T-cell (primary cell): Measurements from ENCODE around the gene MPRIP. TPM values are rescaled to one million over a fixed set of nuclear protein-coding genes. Genes with fewer than 3 reads are reported as not detected.

Experiments
- ATAC-seq, 4 experiments: fragments of 200-7000 bp in 3 of 4; fragments of 150-1000 bp in 1 of 4; cut with Tn5 transposase; replicated peaks in 1 of 4; 1 replicate in 3 of 4; 2 replicates in 1 of 4; pipeline ENCODE4 v1.10.0; 2021; ENCODE audit warnings: moderate library complexity in 3 of 4, mild to moderate bottlenecking in 2 of 4, moderate number of reproducible peaks in 1 of 4
- CTCF ChIA-PET, 2 donors: fragments of 300-600 bp; sonication (Branson Sonifier 250); formaldehyde crosslinking; loops; one replicate each; lab custom pipeline; 2022; ENCODE audit warnings: antibody characterized with exemption in 2 of 2; lab: Charles Lee
- POLR2A ChIA-PET, 2 donors: fragments of 300-600 bp; sonication (Branson Sonifier 250); formaldehyde crosslinking; loops; one replicate each; lab custom pipeline; 2022; ENCODE audit warnings: antibody characterized with exemption in 2 of 2; lab: Charles Lee
- DNase-seq, 35 experiments: peaks; one replicate each; pipeline versions ENCODE4 v3.0.0 to v3.0.0-alpha.2; 2013 to 2023
- H3K27ac ChIP-seq: one replicate; pipeline ENCODE4 v1.5.1; 2013; ENCODE audit warnings: low read length
- H3K27me3 ChIP-seq, 2 experiments: replicated peaks in 1 of 2; 1 replicate in 1 of 2; 2 replicates in 1 of 2; pipeline versions ENCODE4 v1.6.1 to v1.7.0; 2013; ENCODE audit warnings: low read length in 1 of 2, mixed read lengths in 1 of 2; ENCODE audit not compliant: control insufficient read depth in 2 of 2, insufficient read depth in 2 of 2; ENCODE audit errors: extremely low read depth in 1 of 2
- H3K36me3 ChIP-seq, 2 donors: 1 replicate in 1 of 2; 2 replicates in 1 of 2; pipeline versions ENCODE4 v1.6.1 to v1.7.0; 2013; ENCODE audit warnings: low read length in 1 of 2; ENCODE audit not compliant: control insufficient read depth in 2 of 2, insufficient read depth in 1 of 2; ENCODE audit errors: extremely low read depth in 1 of 2
- H3K4me1 ChIP-seq, 2 experiments: 1 replicate in 1 of 2; 2 replicates in 1 of 2; pipeline versions ENCODE4 v1.6.1 to v1.7.0; 2013; ENCODE audit warnings: low read length in 2 of 2, mixed read lengths in 1 of 2; ENCODE audit not compliant: insufficient read depth in 2 of 2, control insufficient read depth in 1 of 2; ENCODE audit errors: extremely low read depth in 1 of 2
- H3K4me3 ChIP-seq, 2 donors: 1 replicate in 1 of 2; 2 replicates in 1 of 2; pipeline versions ENCODE4 v1.5.1 to v1.7.0; 2013; ENCODE audit warnings: mild to moderate bottlenecking in 2 of 2, low read length in 1 of 2, moderate library complexity in 1 of 2; ENCODE audit not compliant: control insufficient read depth in 1 of 2; ENCODE audit errors: extremely low read depth in 1 of 2
- H3K9me3 ChIP-seq: 2 replicates; pipeline ENCODE4 v1.7.0; 2013
- H3K27ac Mint-ChIP-seq, 2 donors: one replicate each; pipeline ENCODE4 v1.8.0; 2020 to 2021; ENCODE audit warnings: mild to moderate bottlenecking in 2 of 2, mixed read lengths in 2 of 2
- H3K27me3 Mint-ChIP-seq, 2 donors: one replicate each; pipeline ENCODE4 v1.8.0; 2021 to 2022; ENCODE audit warnings: mixed read lengths in 2 of 2
- H3K36me3 Mint-ChIP-seq: one replicate; pipeline ENCODE4 v1.8.0; 2021; ENCODE audit warnings: mixed read lengths
- H3K4me1 Mint-ChIP-seq, 3 donors: one replicate each; pipeline ENCODE4 v1.8.0; 2020 to 2022; ENCODE audit warnings: mixed read lengths in 3 of 3, mild to moderate bottlenecking in 1 of 3
- H3K4me3 Mint-ChIP-seq, 3 donors: one replicate each; pipeline ENCODE4 v1.8.0; 2020 to 2022; ENCODE audit warnings: mild to moderate bottlenecking in 3 of 3, mixed read lengths in 3 of 3, moderate library complexity in 3 of 3
- H3K9me3 Mint-ChIP-seq, 3 donors: one replicate each; pipeline ENCODE4 v1.8.0; 2020 to 2022; ENCODE audit warnings: mixed read lengths in 3 of 3
- WGBS: methylation state at CpG from one replicate; pipeline ENCODE4 v1.1.5; 2013; ENCODE audit warnings: missing lambda C conversion rate; ENCODE audit not compliant: insufficient coverage; 5-methylcytosine and 5-hydroxymethylcytosine counted together
- total RNA-seq, 35 experiments: library from RNA in 6 of 35; stranded (reverse) in 6 of 35; fragments of 120-200 nt in 1 of 35; gene quantifications; one replicate each; pipeline versions ENCODE4 v1.2.1 to v1.2.4 and lab custom pipeline; 2013 to 2026

MPRIP gene
- total RNA-seq, 5 donors from 2014 or later (not counting 1 experiment from before 2014, with no cell fraction given) = 189 to 266 (median 247) TPM

DNA sequence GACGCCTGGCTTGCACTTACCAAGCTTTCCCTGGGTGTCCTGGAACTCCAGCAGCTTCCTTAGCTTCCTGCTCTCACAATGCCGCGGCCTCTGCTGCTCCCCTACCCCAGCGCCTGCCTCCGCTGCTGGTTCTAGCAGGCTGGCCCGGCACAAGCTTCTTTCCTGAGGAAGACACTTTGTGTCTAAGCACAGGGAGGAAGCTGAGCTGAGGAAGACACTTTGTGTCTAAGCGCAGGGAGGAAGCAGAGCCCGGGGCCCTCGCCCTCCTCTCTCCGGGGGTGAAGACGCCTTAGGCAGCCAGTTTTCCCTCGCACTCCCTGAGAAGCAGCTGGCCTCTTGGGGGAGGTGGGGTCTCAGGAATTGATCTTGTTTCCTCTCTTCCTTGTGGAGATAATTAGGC, 99.0 kb downstream of the MPRIP start:
- Histone ChIP-seq H3K9me3 (no peaks in the 10 kb centered on the region), H3K27me3 (no peaks in the 10 kb centered on the region), H3K4me1 (peaks cover 0 to 16% of the 10 kb centered on the region in 2 experiments), H3K27ac (no peak overlapping the region), H3K4me3 (no peak overlapping the region), H3K36me3 (peaks cover 20 to 84% of the 10 kb centered on the region in 2 donors)
- Mint-ChIP-seq H3K27me3 (no peaks in the 10 kb centered on the region), H3K36me3 (peaks cover 40% of the 10 kb centered on the region), H3K4me1 (peaks cover 5 to 8% (median 8%) of the 10 kb centered on the region in 3 donors), H3K4me3 (no peak overlapping the region), H3K9me3 (no peaks in the 10 kb centered on the region), H3K27ac (no peak overlapping the region)
- DNase-seq (no peak), ATAC-seq (no peak)
- CTCF ChIA-PET = interaction anchor here in 1 of 2 donors (1.0 to 1.4 kb wide), 3 partner anchors 15 to 171 kb away, joined by 3 to 5 read pairs (median 3); no protein-coding TSS in a partner anchor
- 100% methylated on average over 6 of the region's 12 CpGs for WGBS
- POLR2A ChIA-PET = interaction anchor here in 1 of 2 donors (0.7 kb wide), 1 partner anchor 58 kb away, joined by 3 read pairs; no protein-coding TSS in a partner anchor

DNA sequence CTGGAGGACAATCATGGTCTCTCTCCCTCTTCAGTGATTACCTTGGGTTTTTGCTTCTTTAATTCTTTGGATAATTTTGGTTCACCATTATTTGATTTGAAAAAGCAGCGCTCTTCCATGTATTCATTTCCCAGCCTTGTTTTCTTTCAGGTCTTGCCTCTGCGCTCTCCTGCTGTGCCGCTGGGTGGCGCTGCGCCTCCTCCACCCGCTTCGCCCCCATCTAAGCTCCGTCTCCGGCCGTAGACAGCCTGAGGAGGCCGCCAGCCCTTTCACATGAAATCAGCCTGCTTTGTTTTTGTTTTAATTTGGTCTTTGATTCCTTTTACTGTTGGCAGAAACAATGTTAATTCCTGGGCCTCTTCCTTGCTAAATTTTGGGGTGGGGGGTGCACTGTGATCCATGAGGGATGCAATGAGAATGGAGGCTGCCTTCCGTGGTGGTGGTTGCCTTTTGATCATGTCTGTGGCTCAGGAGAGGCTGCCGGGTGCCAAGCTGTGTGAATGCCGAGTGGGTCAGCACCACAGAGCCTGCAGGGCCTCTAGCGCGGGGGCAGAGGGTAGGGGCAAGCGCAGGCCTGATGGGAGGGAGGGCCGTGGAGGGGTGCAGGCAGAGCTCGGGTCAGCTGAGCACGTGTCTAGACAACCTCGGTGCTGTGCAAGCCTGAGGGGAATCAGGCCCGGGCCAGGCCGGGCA, 99.7 kb downstream of the MPRIP start:
- Mint-ChIP-seq H3K36me3 (peaks cover 41% of the 10 kb centered on the region), H3K9me3 (no peaks in the 10 kb centered on the region), H3K27ac (peak overlapping the region; percentile 45 to 56), H3K4me3 (no peak overlapping the region), H3K4me1 (peaks cover 8 to 14% (median 10%) of the 10 kb centered on the region in 3 donors), H3K27me3 (no peaks in the 10 kb centered on the region)
- ChIA-PET POLR2A (interaction anchor here in 1 of 2 donors (0.7 kb wide), 1 partner anchor 59 kb away, joined by 3 read pairs; no protein-coding TSS in a partner anchor), CTCF (interaction anchor here (0.5 to 1.4 kb wide), 6 partner anchors 14 to 533 kb away, joined by 3 to 5 read pairs (median 3); no protein-coding TSS in a partner anchor)
- H3K27ac ChIP-seq = no peak overlapping the region
- peaks cover 0 to 20% of the 10 kb centered on the region in 2 experiments for H3K4me1 ChIP-seq
- no peak overlapping the region for H3K4me3 ChIP-seq
- WGBS = 86% methylated on average over 16 of the region's 23 CpGs
- H3K36me3 ChIP-seq = peaks cover 20 to 82% of the 10 kb centered on the region in 2 donors
- peak in 32 of 35 experiments; percentile 18 to 75 (median 46) for DNase-seq
- no peaks in the 10 kb centered on the region for H3K27me3 ChIP-seq
- H3K9me3 ChIP-seq = no peaks in the 10 kb centered on the region
- peak; percentile 65 to 73 (median 68) for ATAC-seq

DNA sequence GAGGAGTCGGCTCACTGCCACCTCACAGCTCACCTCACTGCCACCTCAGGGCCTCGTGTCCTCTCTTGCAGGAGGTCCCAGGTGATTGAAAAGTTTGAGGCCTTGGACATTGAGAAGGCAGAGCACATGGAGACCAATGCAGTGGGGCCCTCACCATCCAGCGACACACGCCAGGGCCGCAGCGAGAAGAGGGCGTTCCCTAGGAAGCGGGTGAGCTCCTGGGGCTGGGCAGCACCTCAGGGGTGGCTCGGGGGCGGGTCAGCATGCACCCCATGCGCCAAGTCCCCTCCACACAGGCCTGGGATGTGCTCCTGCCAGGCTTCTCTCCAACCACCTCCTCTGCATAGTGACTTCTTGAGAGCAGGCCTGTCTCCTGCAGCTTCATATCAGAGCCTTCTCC, 100.3 kb downstream of the MPRIP start:
- H3K27ac Mint-ChIP-seq = no peak overlapping the region
- peaks cover 40% of the 10 kb centered on the region for H3K36me3 Mint-ChIP-seq
- H3K27me3 Mint-ChIP-seq = no peaks in the 10 kb centered on the region
- H3K4me1 ChIP-seq = peaks cover 0 to 20% of the 10 kb centered on the region in 2 experiments
- H3K27ac ChIP-seq = no peak overlapping the region
- WGBS = 89% methylated on average over 9 of the region's 11 CpGs
- no peak overlapping the region for H3K4me3 Mint-ChIP-seq
- POLR2A ChIA-PET = no interaction called here
- peaks cover 8 to 14% (median 10%) of the 10 kb centered on the region in 3 donors for H3K4me1 Mint-ChIP-seq
- CTCF ChIA-PET = interaction anchor here (0.5 to 1.0 kb wide), 3 partner anchors 13 to 91 kb away, joined by 3 to 4 read pairs (median 3); no protein-coding TSS in a partner anchor
- peaks cover 20 to 87% of the 10 kb centered on the region in 2 donors for H3K36me3 ChIP-seq
- no peaks in the 10 kb centered on the region for H3K9me3 ChIP-seq
- no peaks in the 10 kb centered on the region for H3K9me3 Mint-ChIP-seq
- H3K4me3 ChIP-seq = no peak overlapping the region
- ATAC-seq (no peak), DNase-seq (no peak)
- H3K27me3 ChIP-seq = no peaks in the 10 kb centered on the region

DNA sequence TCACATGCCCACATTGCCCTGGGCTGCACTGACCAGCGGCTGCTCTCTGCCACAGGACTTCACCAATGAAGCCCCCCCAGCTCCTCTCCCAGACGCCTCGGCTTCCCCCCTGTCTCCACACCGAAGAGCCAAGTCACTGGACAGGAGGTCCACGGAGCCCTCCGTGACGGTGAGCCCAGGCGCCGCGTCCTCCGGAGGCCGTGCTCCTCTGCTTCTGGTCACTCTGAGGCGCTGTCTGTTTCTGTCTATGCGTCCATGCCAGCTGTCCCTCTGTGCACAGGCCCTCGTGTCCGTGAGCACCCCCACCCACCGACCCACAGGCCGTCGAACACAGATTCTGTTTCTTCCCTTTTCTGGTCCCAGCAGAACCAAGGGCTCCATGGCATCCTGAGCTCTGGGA, 101.2 kb downstream of the MPRIP start:
- CTCF ChIA-PET = no interaction called here
- Histone ChIP-seq H3K4me3 (no peak overlapping the region), H3K36me3 (peaks cover 20 to 87% of the 10 kb centered on the region in 2 donors), H3K4me1 (peaks cover 0 to 20% of the 10 kb centered on the region in 2 experiments), H3K27ac (no peak overlapping the region), H3K9me3 (no peaks in the 10 kb centered on the region), H3K27me3 (no peaks in the 10 kb centered on the region)
- Mint-ChIP-seq H3K27ac (no peak overlapping the region), H3K36me3 (peaks cover 40% of the 10 kb centered on the region), H3K4me3 (no peak overlapping the region), H3K27me3 (no peaks in the 10 kb centered on the region), H3K4me1 (peaks cover 8 to 14% (median 10%) of the 10 kb centered on the region in 3 donors), H3K9me3 (no peaks in the 10 kb centered on the region)
- POLR2A ChIA-PET = no interaction called here
- ATAC-seq (no peak), DNase-seq (no peak)
- WGBS = 98% methylated on average over 18 of the region's 19 CpGs

DNA sequence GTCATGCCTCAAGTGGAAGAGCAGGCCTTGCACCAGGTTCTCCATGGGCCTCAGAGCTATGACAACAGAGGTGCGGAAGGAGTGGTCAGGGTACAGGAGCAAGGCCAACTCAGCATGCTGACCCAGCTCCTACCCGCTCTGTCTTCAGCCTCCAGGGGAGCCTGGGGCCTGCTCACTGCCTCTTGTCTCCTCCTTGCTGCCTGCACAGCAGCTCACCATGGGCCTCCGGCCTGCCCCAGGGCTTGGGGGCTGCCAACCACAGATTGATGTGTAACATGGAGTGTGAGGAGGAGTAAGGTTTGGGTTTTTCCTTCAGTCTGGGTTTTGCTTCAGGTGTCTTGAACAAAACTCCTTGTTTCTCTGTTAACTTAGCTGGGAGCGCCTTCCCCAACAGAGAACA, 101.8 kb downstream of the MPRIP start:
- no peak overlapping the region for H3K4me3 Mint-ChIP-seq
- ChIA-PET POLR2A (no interaction called here), CTCF (no interaction called here)
- Histone ChIP-seq H3K9me3 (no peaks in the 10 kb centered on the region), H3K36me3 (peaks cover 26 to 82% of the 10 kb centered on the region in 2 donors), H3K27me3 (no peaks in the 10 kb centered on the region), H3K4me1 (peaks cover 0 to 20% of the 10 kb centered on the region in 2 experiments), H3K4me3 (no peak overlapping the region), H3K27ac (no peak overlapping the region)
- H3K9me3 Mint-ChIP-seq = no peaks in the 10 kb centered on the region
- H3K4me1 Mint-ChIP-seq = peaks cover 8 to 14% (median 10%) of the 10 kb centered on the region in 3 donors
- no peak for DNase-seq
- H3K27me3 Mint-ChIP-seq = no peaks in the 10 kb centered on the region
- no peak overlapping the region for H3K27ac Mint-ChIP-seq
- ATAC-seq = no peak
- WGBS = 100% methylated on average over 1 of the region's 4 CpGs
- peaks cover 40% of the 10 kb centered on the region for H3K36me3 Mint-ChIP-seq

DNA sequence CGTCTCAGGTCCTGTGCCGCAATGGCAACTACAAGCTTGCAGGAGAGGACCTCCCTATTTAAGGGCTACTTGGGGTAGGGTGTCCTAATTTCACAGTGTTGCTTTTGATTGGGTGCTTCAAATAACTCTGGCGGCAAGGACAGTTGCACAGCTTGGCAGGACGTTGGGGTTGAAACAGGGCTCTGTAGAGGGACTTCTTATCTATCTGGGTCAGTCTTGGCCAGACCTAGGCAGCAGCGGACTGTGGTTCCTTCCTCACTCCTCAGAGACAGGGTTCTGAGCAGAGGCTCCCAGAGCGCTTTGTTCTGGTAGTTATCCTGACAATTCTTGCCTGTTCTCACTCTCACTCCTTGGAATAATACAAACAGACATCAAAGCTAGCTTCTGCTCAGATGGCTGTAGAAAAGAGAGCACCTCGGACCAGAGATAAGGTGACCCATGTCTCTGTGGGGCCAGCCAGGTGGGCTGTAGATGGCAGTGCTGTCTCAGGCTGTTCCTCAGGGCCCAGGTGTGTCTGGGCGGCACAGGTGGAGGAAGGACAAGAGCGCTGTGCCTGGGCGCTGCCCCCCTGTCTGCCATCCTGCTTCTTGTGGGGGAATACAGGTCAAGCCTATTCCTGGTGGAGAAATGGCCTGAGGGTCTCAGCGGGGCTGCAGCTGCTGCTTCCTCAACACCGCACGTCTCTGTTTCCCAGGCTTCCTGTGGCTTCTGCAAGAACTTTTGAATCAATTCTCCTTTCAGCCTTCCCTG, 102.8 kb downstream of the MPRIP start:
- peaks cover 27 to 77% of the 10 kb centered on the region in 2 donors for H3K36me3 ChIP-seq

More for the DNA sequence above, 102.8 kb downstream of the MPRIP start:
- Histone ChIP-seq H3K4me1 (peaks cover 0 to 17% of the 10 kb centered on the region in 2 experiments), H3K27ac (no peak overlapping the region), H3K4me3 (no peak overlapping the region), H3K9me3 (no peaks in the 10 kb centered on the region), H3K27me3 (no peaks in the 10 kb centered on the region)
- DNase-seq = no peak
- ATAC-seq = no peak
- no peak overlapping the region for H3K4me3 Mint-ChIP-seq
- ChIA-PET POLR2A (no interaction called here), CTCF (no interaction called here)
- peaks cover 8 to 14% (median 14%) of the 10 kb centered on the region in 3 donors for H3K4me1 Mint-ChIP-seq
- 89% methylated on average over 9 of the region's 13 CpGs for WGBS
- no peaks in the 10 kb centered on the region for H3K27me3 Mint-ChIP-seq
- H3K27ac Mint-ChIP-seq = no peak overlapping the region
- H3K36me3 Mint-ChIP-seq = peaks cover 45% of the 10 kb centered on the region
- no peaks in the 10 kb centered on the region for H3K9me3 Mint-ChIP-seq
